Stimulated activated CD4-positive, alpha-beta T cell treated with anti-CD3 and anti-CD28 coated beads, Interleukin-15, amount 100 ng/mL, for 24 hours (primary cell): Measurements from ENCODE around the gene SCN2A.
"Not testable (repeated sequence)": the region's sequence is repeated elsewhere in the genome, so short reads cannot be mapped to it uniquely, and the experiment has no call there.

ENCODE experiments used
- DNase-seq: peaks from one replicate; pipeline ENCODE4 v3.0.0-alpha.2; 2020

SCN2A gene

GRCh38 chr2:165256618-165257017 lies 17.4 kb downstream of the SCN2A start:
- no peak for DNase-seq

GRCh38 chr2:165260347-165260746 lies 21.1 kb downstream of the SCN2A start:
- DNase-seq = not testable (repeated sequence)

- peak; percentile 18 for DNase-seq
Measured at GRCh38 chr2:165268754-165269153, 29.5 kb downstream of the SCN2A start.

DNA sequence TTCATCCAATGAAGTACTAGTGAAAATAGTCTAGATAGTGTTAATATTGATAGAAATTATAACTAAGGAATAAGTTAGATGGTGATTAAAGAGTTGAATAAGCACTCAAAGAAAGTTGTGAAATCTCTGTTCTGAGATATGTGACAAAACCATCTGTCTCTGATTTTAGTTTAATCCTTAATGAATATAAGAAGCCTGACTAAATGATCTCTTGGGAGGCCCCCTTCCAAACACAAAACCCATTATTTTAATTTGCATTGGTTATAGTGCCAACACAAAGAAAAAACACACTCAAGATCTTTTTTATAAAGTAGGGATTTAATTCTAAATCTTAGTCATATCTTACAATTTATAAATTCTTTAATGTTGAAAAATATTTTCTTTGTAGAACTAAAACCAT lies 34.0 kb downstream of the SCN2A start:
- no peak for DNase-seq

DNA sequence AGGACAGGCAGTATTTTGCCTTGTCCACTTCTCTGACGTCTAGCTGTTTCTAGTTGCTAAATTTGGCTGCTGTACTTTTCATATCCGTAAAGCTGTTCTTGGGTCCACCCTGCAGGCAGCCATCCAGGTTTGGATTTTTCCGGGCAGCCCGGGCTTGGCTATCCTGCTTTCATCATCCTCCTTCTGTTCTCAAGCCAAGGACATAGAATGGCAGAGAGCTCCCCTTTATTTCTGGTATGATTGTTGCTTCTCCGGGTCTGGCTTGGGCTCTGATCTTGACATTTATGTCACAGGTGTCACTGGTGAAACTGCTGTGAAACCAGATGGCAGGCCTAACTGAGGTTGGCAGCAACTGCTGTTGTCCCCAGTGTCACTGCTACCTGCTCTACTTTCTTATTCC lies 35.5 kb downstream of the SCN2A start:
- DNase-seq = no peak

DNA sequence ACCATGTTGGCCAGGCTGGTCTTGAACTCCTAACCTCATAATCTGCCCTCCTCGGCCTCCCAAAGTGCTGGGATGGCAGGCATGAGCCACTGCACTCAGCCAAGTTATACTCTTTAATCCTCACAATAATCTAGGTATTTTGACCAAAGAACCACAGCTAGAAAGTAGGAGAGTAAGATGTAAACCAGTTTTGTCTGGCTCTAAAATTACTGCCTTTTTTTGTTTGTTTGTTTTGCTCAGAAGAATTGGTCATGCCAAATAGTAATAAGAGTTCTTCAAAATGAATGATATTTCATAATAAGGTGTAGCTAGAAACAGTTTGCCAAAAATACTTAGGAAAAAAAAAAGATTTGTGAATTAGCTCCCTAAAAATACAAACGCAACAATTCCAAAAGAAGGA lies 36.7 kb downstream of the SCN2A start:
- DNase-seq = no peak

DNA sequence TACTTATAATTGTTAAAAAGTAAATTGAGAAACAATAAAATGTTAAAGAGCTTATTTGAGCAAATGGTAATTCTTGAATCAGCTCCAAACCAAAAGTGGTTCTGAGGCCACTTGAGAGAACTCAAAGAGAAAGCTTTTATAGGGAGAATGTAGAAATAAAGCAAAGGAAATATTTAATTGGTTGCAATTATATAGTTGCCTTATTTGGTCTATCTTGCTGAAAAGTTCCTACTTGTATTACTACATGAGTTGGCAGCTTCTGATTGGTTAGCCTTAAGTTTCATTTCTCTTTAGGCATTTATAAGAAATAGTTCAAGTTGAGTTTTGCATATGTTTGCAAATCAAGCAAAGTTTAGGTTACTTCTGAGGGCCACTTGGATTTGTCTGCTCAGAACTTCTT lies 38.1 kb downstream of the SCN2A start:
- no peak for DNase-seq

DNA sequence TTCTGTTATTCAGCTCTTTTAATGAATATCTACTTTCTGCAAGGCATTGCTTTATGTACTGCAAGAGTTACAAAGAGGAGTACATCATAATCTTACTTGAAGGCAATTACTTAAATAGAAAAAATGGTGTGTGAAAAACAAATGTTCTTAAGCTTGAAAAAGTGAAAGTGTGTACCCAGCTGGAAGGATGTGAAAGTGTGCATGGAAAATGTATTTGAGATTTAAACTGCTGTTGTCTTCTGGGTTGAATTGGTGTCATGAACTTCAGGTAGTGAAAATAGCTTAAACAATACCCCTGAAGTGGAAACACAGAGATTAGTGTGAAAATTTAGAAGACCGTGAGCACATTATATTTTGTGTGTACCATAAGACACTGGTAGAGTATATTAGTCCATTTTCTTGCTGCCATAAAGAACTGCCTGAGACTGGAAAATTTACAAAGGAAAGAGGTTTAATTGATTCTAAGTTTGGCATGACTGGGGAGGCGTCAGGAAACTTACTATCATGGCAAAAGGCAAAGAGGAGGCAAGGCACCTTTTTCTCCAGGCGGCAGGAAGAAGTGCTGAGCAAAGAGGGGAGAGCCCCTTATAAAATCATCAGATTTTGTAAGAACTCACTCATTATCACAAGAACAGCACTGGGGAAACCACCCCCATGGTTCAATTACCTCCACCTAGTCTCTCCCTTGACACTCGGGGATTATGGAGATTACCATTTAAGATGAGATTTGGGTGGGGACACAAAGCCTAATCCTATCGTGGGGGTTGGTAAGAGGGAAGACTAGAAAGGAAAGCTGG lies 38.8 kb downstream of the SCN2A start:
- DNase-seq = no peak

DNA sequence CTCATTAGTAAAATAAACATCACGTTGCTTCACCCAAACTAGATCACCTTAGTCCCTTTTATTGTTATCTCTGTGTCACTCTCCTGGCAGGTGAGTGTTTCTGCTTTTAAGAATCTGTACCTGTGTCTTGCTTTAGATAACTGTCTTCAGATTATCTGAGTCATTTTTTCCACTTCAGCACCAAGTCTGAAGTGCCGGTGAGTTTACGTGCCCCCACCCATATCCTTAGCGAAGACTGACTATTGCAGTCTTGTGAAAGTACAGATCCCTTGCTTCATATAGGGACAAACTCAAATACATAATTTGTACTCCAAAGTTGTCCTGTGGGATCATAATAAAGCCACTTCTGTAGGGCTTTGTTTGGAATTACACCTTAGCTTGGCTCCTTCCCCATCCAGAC lies 41.1 kb downstream of the SCN2A start:
- no peak for DNase-seq

DNA sequence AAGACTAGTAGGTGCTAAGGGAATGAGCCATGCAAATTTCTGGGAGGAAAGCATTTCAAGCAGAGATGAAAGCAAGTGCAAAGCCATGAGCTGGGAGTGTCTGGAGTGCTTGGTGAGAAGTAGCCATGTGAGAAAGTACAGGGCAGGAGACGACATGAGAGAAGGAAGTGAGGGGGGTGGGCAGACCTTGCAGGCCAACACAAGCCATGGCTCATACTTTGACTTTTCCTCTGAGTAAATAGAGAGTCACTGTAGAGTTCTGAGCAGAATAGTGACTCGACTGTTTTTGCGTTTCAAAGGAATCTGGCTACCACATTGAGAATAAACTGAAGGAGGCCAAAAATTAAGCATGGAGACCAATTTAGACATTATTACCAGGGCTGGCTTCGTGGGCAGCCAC lies 42.2 kb downstream of the SCN2A start:
- no peak for DNase-seq

GRCh38 chr2:165283342-165283741 lies 44.1 kb downstream of the SCN2A start:
- DNase-seq = no peak

- no peak for DNase-seq
Measured at GRCh38 chr2:165287094-165287778, 48.0 kb downstream of the SCN2A start.

DNA sequence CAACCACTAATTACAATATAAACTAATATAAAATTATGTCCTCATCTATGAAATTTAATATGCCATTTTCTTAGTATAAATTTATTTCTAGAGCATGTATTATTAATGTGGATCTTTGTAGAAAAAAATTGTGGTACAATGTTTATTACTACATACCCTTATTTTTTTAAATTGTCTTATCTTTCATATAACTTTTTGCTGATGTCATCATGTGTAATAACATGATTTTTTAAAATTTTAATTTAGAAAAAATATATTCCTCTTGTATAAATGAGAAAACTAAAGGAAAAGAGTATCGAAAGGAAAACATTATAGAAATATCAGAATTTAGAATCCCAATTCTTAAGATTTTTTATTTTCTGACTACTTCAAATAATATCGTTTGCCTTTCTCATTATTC lies 49.9 kb downstream of the SCN2A start:
- DNase-seq = no peak

DNA sequence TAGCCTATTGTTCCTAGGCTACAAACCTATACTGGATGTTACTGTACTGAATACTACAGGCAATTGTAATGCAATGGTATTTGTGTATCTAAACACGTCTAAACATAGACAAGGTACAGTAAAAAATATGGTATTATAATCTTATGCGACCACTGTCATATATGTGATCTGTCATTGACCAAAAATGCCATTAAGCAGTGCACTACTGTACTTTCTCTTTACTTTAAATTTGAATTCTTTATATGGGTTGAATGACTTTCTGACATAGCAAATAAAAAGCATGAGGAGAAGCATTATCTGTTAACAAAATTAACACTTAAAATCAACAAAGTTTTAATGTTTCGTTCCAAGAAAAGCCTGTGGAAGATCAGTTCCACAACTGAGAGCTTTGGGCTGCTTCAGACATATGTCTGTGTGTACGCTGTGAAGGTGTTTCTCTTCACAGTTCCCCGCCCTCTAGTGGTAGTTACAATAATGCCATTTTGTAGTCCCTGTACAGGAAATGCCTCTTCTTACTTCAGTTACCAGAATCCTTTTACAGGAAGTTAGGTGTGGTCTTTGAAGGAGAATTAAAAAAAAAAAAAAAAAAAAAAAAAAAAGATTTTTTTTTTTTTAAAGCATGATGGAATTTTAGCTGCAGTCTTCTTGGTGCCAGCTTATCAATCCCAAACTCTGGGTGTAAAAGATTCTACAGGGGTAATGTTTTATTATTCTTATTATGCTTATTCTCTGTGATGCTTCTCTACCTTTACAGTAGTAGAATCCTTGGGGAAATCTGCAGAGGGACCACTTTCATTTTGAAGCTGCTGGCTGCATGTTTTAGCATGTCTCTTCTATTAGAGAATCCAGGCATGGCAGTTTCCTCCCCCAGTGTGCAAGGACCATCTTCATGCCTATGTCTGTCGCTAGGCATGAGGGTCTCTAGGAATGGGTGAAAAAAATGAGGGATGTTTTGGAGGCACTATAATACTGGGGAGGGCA lies 54.5 kb downstream of the SCN2A start:
- DNase-seq = peak; percentile 33

GRCh38 chr2:165294912-165295311 lies 55.7 kb downstream of the SCN2A start:
- no peak for DNase-seq

- no peak for DNase-seq
Measured at GRCh38 chr2:165295643-165296042, 56.4 kb downstream of the SCN2A start.

DNA sequence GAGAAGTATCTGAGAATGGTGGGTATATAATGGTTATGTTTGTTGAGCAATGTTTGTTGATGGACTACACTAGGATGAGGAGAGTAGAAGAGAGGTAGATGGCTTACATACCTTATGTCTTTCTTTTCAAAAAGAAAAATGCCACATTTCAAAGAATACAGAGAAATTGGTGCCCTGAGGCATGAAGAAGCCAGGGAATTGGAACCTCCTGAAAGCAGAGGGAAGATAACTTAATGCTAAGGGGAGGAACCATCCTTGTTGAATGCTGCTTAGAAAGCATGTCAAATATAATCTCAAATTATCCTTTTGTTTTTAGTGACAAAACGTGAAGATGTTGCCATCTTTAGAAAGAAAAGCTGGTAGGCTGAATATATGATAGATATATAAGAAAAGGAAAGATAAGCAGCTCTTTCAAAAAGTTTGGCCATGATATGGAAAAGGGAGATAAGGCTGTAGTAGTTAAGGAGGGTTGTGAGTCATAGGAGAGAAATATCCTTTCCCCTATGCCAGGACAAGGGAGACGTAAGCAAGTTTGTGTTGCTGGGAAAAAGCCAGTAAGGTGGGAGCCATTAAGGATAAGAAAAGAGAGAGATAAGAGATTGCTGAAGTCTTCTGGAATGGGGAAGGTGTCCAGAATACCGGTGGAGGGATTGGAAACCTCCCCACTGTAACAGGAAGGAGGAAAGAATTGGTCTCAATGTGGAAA lies 66.3 kb downstream of the SCN2A start:
- no peak for DNase-seq

- no peak for DNase-seq
Measured at GRCh38 chr2:165307317-165307716, 68.1 kb downstream of the SCN2A start.

DNA sequence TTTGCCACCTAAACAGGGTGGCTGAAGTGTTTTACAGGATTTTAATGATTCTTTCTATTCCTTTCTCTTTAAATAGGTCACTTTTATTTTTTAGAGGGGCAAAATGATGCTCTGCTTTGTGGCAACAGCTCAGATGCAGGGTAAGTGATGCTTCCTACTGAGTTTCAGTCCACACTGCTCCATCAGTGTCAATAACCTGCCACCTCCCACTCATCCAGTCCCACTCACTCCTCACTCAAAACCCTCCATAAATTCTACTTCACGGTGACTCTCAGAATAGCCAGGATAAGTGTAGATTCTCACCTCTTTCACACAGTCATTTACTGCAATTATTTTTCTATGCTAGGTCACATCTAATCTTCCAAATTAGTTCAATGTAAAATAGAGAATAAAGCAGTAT lies 72.7 kb downstream of the SCN2A start:
- DNase-seq = no peak

GRCh38 chr2:165312999-165313398 lies 73.8 kb downstream of the SCN2A start:
- no peak for DNase-seq

DNA sequence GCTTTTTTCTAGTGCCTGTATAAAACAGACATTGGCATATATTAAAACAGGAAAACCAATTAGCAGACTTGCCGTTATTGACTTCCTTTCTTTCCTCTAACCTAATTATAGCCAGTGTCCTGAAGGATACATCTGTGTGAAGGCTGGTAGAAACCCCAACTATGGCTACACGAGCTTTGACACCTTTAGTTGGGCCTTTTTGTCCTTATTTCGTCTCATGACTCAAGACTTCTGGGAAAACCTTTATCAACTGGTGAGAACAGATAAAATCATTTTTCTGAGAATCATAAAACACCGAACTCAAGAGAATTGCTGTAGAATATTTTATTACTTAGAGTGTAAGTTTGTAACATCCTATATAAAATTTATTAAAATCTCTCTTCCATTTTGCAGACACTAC lies 74.3 kb downstream of the SCN2A start:
- DNase-seq = no peak

DNA sequence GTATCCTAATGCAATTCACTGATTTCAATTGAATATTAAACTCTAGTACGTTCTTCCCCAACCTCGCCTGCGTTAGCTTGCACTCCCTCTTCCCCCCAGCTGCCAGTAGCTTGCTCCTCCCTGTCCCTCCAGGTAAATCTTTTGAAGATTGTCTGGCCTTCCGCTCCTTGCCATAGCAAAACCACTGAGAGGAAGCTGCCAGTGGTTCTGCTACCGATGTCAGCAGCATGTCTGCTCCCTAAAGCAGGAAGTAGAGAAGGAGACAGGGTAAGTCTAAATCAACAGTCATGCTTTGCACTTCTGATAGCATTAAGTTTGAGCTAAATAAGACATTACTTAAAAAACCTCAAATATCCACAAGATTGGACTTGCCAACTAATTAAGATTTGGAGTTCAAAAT lies 89.1 kb downstream of the SCN2A start:
- peak; percentile 2 for DNase-seq

- not testable (repeated sequence) for DNase-seq
Measured at GRCh38 chr2:165344276-165344675, 105.1 kb downstream of the SCN2A start.
